LoVo (cell line): Measurements from ENCODE around the gene CEP192.
"Not testable (repeated sequence)": the region's sequence is repeated elsewhere in the genome, so short reads cannot be mapped to it uniquely, and the experiment has no call there.

Experiments
- DNase-seq: peaks from one replicate; pipeline ENCODE4 v3.0.0-alpha.2; 2016; ENCODE audit warnings: low spot score

CEP192 gene

DNA sequence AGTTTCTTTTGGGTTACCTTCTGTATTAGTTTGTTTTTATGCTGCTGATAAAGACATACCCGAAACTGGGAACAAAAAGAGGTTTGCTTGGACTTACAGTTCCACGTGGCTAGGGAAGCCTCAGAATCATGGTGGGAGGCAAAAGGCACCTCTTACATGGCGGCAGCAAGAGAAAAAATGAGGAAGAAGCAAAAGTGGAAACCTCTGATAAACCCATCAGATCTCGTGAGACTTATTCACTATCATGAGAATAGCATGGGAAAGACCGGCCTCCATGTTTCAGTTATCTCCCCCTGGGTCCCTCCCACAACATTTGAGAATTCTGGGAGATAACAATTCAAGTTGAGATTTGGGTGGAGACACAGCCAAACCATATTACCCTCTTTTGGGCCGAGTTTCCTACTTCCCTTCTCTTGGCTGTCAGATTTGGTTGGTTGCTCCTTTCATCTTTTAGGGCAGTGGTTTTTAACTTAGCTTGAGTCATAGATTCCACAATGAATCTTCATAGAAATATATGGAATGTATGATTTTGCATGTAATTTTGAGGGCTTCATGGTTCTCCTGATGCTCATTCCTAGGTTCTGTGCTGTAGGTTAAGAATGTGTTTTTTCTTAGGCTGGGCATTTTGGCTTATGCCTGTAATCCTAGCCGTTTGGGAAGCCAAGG, 44.2 kb downstream of the CEP192 start:
- DNase-seq = no peak

- no peak for DNase-seq
Measured at GRCh38 chr18:13036622-13037320, 45.6 kb downstream of the CEP192 start.

DNA sequence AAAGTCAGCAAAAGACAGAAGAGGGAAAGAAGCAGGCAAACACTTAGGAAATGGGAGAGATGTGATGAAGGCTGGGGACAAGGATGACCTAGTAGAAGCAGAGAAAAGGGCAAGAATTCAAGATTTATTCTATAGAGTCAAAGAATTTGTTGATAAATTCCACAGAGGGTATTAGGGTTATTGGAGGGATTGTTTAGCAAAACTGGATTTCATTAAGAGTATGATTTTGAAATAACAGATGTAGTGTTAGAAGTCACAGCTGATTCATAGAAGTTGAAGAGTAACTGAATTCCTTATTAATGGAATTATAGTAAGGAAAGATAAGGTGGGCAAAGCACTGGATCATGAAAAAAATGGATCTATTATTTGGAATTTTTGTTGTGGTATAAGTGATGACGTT, 48.6 kb downstream of the CEP192 start:
- no peak for DNase-seq

- DNase-seq = no peak
Measured at GRCh38 chr18:13043066-13043465, 51.9 kb downstream of the CEP192 start.

DNA sequence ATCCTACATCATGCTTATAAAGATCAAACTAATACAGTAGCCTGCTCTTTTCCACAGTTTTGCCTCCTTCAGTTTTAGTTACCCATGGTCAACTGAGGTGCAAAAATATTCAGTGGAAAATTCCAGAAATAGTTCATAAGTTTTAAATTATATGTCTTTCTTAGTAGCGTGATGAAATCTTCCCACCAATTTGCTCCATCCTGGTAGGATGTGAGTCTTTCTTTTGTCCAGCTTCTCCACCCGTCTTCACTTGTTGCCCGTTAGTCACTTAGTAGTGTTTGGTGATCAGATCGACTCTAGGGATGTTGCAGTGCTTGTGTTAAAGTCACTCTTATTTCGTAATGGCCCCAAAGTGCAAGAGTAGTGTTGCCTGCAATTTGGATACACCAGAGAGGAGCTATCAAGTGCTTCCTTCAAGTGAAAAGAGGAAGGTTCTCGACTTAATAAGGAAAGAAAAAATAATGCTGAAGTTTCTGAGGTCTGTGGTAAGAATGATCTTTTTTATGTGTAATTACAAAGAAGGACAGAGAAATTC, 57.0 kb downstream of the CEP192 start:
- DNase-seq = no peak

DNA sequence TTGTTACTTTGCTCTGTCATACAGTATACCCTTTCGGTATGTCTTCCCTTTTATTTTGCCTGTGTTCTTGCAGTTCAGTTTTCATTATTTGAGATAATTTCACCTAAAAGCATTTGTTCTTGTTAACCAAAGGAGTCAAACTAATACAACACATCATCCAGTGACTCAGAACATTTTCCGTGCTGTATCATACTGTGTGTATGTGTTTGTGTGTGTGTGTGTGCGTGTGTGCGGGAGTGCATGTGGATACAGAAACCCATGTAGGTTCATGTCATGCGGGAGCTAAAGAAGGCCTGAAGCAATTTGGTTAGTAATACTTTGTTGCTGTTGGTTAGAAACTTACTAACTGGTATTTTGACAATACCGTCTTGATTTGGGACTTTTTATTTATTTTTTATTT, 60.0 kb downstream of the CEP192 start:
- DNase-seq = no peak

GRCh38 chr18:13051950-13052349, 60.8 kb downstream of the CEP192 start:
- DNase-seq = no peak

- no peak for DNase-seq
Measured at GRCh38 chr18:13054336-13054735, 63.2 kb downstream of the CEP192 start.

GRCh38 chr18:13061630-13062189, 70.5 kb downstream of the CEP192 start:
- DNase-seq = no peak

- DNase-seq = no peak
Measured at GRCh38 chr18:13067124-13067523, 76.0 kb downstream of the CEP192 start.

- no peak for DNase-seq
Measured at GRCh38 chr18:13067966-13068365, 76.8 kb downstream of the CEP192 start.

DNA sequence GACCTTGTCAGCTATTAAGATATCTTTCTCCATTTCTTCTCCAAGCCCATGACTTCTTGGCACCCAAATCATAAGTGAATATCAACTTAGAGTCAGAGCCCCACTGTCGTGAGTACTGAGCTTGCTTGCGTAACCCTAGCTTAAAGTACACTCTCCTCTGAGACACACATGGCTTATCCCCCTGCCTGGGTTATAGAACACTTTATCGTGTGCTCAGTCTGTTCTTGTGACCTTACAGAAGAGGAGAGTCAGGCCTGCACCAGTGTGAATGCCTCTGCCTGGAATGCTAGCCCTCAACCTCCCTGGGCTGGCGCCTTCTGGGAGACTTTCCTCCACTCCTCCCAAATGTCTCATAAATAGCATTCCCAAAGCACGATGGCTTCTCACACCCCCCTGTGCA, 79.3 kb downstream of the CEP192 start:
- no peak for DNase-seq

GRCh38 chr18:13076886-13077285, 85.7 kb downstream of the CEP192 start:
- DNase-seq = no peak

GRCh38 chr18:13077473-13077872, 86.3 kb downstream of the CEP192 start:
- no peak for DNase-seq

- DNase-seq = not testable (repeated sequence)
Measured at GRCh38 chr18:13078065-13078464, 86.9 kb downstream of the CEP192 start.

DNA sequence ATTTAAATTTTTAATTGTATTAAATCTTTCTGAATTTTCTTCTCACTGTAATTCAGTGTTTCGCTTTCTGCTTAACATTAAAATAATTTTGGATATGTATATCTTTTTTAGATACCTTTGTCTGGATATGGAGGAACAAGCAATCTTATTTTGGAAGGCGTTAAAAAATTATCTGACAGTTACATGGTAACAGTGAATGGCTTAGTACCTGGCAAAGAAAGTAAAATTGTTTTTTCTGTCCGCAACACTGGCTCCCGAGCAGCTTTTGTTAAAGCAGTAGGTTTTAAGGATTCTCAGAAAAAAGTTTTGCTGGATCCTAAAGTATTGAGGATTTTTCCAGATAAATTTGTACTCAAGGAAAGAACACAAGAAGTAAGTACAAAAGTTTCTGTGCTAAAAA, 95.7 kb downstream of the CEP192 start:
- no peak for DNase-seq

- DNase-seq = no peak
Measured at GRCh38 chr18:13095466-13095865, 104.3 kb downstream of the CEP192 start.

- no peak for DNase-seq
Measured at GRCh38 chr18:13096232-13096631, 105.1 kb downstream of the CEP192 start.

DNA sequence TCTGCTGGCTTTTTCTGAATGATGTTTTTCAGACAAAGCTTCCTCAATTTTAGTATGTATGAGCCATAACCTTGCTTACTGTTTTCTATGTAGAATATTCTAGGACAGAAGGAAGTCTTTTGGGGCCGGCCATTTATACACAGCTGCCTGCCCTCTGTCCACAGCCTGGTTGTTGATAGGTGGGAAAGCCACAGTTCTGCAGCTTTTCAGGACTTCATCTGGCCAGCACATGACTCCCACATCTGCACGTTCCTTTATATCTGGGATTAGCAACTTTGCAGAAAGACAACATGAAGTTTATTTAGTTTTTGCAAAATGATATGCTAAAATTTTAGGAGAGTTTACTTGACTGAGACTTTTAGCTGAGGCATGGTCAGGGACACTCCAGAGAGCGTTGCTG, 105.6 kb downstream of the CEP192 start:
- no peak for DNase-seq

DNA sequence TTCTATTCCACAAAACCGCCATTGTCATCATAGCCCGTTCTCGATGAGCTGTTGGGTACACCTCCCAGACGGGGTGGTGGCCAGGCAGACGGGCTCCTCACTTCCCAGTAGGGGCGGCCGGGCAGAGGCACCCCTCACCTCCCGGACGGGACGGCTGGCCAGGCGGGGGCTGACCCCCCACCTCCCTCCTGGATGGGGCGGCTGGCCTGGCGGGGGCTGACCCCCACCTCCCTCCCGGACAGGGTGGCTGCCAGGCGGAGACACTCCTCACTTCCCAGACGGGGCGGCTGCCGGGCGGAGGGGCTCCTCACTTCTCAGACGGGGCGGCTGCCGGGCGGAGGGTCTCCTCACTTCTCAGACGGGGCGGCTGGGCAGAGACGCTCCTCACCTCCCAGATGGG, 106.9 kb downstream of the CEP192 start:
- not testable (repeated sequence) for DNase-seq

GRCh38 chr18:13099113-13099512, 108.0 kb downstream of the CEP192 start:
- no peak for DNase-seq

DNA sequence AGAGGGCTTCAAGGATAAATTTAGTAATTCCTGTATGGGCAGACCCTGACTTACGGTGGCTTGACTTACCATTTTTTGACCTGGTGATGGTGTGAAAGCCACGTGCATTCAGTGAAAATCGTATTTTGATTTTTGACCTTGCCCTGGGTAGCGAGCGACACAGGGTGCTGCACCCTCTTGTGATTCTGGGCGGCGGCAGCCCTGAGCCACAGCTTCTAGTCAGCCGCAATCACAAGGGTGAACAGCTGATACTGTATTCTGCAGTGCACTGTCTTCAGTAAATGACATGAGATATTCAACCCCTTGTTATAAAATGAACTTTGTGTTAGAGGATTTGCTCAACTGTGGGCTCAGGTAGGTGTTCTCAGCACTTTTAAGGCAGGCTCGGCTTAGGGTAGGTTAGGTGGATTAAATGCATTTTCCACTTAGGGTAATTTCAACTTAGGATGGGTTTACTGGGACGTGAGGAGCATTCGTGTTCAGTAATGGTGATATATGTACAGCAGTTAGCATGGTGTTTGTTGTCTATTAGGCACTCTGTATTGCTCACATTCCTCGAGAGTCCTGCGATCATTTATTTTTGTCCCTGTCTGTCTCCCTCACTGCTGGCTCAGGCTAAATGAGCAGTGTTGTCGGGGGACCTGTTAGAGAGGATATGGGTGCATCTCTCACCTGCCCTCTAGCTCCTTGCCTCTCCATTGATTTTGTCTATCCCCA, 109.9 kb downstream of the CEP192 start:
- no peak for DNase-seq
